Esophagus muscularis mucosa (tissue), 4 donors: ENCODE measurements around the gene ZAR1L.

Source experiments
- EP300 ChIP-seq: sonication (generic); formaldehyde crosslinking; IDR thresholded peaks from one replicate; pipeline ENCODE4 v1.6.1; 2017; ENCODE audit warnings: antibody characterized with exemption
- POLR2A ChIP-seq: fragments of 450-650 bp; IDR thresholded peaks from one replicate; pipeline ENCODE4 v1.6.1; 2017; ENCODE audit warnings: antibody characterized with exemption, moderate library complexity, mild to moderate bottlenecking, low read depth
- POLR2AphosphoS5 ChIP-seq, 2 donors: sonication (generic); formaldehyde crosslinking; IDR thresholded peaks; one replicate each; pipeline ENCODE4 v1.6.1; 2017; ENCODE audit warnings: antibody characterized with exemption in 2 of 2
- TF ChIP-seq, protein P1 (sequence below), 3 experiments: fragments of 200-600 bp in 2 of 3; fragments of 450-650 bp in 1 of 3; sonication (generic) in 2 of 3; IDR thresholded peaks; one replicate each; pipeline ENCODE4 v1.5.1; 2017 to 2019; ENCODE audit warnings: antibody characterized with exemption in 3 of 3, mild to moderate bottlenecking in 2 of 3, moderate library complexity in 1 of 3

DNA sequence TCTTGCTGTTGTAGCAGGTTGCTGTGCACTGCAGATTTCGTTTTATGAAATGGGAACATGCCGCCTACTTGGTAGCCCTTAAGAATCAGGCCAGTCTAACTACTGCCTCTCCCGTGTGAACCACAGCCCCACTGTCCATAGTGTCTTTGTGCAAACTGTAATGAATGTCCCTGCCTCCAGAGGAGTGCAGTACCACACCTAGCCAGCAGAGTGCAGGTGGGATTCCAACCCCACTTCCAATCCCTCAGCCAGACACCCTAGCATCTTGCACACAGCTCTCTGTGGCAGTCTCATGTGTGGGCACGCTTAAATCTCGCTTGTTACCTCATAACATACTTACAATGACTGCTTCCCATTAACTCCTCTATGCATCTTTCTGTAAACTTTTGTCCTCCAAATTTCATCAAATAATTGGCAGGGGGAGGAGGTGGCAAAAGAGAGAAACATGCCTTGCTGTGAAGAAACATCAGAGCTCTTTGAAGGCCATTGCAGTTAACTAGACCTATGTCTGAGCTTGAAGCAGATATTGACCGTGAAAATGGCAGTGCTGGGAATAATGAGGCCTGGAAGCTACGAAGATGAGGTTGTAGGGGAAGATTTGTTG is 47.2 kb downstream of the ZAR1L start:
- TF ChIP-seq, protein P1, sequence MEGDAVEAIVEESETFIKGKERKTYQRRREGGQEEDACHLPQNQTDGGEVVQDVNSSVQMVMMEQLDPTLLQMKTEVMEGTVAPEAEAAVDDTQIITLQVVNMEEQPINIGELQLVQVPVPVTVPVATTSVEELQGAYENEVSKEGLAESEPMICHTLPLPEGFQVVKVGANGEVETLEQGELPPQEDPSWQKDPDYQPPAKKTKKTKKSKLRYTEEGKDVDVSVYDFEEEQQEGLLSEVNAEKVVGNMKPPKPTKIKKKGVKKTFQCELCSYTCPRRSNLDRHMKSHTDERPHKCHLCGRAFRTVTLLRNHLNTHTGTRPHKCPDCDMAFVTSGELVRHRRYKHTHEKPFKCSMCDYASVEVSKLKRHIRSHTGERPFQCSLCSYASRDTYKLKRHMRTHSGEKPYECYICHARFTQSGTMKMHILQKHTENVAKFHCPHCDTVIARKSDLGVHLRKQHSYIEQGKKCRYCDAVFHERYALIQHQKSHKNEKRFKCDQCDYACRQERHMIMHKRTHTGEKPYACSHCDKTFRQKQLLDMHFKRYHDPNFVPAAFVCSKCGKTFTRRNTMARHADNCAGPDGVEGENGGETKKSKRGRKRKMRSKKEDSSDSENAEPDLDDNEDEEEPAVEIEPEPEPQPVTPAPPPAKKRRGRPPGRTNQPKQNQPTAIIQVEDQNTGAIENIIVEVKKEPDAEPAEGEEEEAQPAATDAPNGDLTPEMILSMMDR (IDR thresholded peaks at IDR 0.05), result peak; percentile 42 to 45 (median 45)
- TF ChIP-seq POLR2A (no peak), EP300 (no peak), POLR2AphosphoS5 (IDR thresholded peaks at IDR 0.05) (no peak)
